NCI-H2081 (cell line): Measurements from ENCODE around the gene MMP24OS.

ENCODE experiments used
- DNase-seq, 2 experiments: peaks; one replicate each; lab custom pipeline; 2025; lab: John Stamatoyannopoulos, UW

The MMP24OS gene

GRCh38 chr20:35306931-35307517 lies 29.1 kb upstream of the MMP24OS start:
- DNase-seq, result peak; percentile 12 to 41

GRCh38 chr20:35305682-35306556 lies 28.0 kb upstream of the MMP24OS start:
- DNase-seq, result no peak

DNA sequence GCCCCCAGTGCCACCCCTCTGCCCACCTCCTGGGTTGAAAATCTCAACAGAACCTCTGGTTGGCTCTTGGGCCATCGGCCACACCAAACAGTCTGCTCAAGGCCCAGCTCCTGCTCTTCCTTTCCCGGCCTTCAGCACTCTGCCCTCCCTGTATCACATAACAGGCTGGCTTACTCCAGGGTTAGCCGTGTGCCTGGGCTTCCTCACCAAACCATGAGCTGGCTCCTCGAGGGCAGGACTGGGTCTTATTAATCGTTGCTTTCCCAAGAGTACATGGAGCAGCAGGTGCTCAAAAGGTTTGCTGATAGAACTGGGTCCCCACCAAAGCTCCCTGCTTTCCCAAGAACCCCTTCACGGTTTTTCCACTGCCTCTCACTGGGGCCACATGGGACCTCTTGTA lies 27.0 kb upstream of the MMP24OS start:
- no peak for DNase-seq

- DNase-seq, result peak; percentile 87 to 89
These were observed 26.0 kb upstream of the MMP24OS start for GRCh38 chr20:35303735-35304491.

DNA sequence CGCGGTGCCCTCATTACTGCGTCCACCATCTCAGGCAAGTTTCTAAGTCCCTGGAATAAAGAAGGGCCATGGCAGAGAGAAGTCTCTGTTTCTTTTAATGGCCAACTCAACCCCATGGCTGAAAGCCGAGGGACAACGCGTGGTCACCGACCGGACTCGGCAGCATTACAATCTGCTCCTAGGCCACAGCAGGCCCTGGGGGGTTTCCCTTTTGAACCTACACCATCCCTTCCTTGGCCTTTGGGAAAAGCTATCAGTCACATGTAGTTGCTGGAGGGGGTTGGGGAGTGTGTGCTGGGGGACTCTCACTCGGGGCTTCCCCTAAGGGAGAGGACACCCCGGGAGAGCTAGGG lies 25.4 kb upstream of the MMP24OS start:
- DNase-seq, result no peak

DNA sequence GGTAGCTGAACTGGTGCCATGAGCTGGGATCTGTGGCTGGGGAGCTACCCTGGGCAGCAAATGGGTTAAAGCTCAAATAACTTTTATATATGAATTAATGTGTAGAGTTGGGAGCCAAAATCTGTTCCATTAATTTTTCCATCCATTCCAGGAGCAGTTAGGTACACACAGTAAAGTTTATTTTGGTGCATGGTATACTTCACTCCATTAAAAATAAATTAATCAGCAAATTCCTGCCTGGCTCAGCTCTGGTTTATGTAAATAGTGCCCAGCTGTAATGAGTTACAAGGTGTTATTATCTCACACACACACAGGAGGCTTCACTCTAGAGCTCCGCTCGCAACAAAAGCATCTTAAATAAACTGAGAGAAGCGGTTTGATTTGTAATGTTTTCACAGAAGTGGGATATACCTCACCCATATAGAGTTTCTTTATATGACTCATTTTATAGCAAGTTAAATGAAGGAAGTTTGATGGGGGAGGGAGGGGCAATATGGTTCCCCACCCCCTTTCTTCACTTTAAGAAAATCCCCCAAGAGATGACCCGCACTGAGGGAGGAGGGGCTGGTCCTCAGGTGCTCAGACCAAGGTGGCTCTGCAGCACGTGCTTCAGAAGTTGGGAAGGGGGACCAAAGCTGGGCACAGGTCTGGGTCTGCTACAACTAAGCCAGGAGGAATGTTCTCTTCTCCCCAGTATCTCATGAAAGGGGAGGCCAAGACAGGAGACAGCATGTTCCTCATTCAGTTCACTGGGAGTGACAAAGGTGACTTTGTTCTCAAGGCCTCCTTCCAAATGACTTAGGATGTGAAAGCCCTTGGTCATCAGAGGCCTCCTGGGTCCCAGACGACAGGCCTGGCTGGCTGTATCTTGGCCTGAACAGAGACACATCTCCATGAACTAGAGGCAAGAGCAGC lies 24.8 kb upstream of the MMP24OS start:
- DNase-seq, result peak; percentile 28 to 78

DNA sequence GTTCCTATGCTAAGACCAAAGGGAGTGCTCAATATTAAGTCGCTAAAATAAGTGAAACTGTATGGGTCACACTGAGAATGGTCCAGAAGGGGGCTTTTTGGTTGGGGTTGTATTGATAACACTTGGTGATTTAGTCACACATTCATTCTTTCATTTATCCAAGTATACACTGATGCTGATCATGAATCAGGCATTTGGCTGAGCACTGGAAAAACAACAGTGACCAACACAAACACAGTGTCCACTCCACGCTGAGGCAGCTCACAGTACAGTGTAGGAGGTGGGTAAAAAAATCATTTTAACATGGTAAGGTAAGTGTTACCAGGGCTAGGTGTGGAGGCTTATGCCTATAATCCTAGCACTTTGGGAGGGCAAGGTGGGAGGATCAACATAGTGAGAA lies 23.5 kb upstream of the MMP24OS start:
- DNase-seq, result no peak

DNA sequence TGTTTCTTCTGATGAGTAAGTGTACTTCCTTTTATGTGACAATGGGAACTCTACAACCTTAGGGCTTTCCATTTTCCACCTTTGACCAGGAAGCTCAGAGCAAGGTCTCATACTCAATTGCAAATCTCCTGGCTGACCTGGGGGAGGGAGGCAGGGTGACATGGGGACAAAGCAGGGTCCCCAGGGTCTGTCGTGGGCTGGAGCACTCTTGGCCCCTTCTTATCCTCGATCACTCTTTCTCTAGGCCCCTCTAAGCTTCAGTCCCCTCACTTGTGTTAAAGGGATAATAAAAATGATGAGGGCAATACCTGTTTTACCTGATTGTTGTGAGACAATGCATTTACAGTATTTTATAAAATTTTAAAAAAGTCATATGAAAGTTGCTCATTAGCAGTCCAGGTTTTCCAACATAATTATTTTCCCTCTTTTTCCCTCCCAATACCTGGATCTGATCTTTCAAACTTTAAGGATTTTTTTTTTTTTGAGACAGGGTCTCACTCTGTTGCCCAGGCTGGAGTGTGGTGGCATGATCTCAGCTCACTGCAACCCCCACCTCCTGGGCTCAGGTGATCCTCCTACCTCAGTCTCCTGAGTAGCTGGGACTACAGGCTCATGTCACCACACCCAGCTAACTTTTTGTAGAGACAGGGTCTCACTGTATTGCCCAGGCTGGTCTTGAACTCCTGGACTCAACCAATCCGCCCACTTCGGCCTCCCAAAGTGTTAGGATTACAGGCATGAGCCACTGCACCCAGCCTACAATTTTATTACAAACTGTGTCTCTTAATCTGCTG lies 22.7 kb upstream of the MMP24OS start:
- DNase-seq, result no peak

- DNase-seq, result no peak
These were observed 21.9 kb upstream of the MMP24OS start for GRCh38 chr20:35299780-35300179.

- no peak for DNase-seq
These were observed 20.3 kb upstream of the MMP24OS start for GRCh38 chr20:35298264-35298663.

- DNase-seq, result no peak
These were observed 19.8 kb upstream of the MMP24OS start for GRCh38 chr20:35297740-35298139.

DNA sequence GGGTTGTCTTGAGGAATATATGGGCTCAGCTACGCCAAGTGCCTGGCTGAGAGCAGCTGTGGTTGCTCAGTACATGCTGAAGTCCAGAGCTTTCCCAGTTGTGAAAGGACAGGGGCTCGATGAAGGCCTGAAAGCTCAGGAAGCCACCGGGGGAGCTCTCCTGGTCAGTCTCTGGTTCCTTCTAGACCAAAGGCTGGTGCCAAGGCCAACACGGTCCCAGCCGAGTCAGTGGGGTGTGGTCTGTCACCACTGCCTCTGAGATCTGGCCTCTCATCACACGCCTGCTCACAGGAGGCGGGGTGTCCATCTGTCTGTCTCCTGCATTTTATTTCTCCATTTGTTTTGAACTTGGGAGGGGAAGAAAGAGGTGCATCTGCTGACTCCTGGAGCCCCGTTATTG lies 19.2 kb upstream of the MMP24OS start:
- DNase-seq, result no peak

DNA sequence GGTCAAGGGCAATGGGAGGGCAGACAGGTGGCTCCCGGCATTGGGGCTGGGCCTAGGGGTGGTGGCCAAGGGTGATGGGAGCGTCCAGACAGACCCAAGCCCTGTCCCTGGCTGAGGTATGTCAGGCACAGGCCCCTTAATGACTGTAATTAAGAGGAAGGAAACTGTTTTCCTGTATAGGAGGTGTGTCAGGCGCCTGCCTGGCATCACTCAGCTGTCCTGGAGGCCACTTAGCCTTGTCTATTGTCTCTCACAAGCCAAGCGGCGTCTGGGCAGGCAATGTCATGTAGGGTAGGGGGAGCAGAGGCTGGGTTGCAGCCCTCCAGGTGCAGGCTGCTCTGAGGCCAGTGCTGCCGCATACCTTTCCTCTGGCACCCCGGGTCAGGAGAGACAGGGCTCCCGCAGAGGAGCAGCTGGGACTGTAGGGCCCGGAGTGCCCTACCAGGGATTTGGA lies 18.2 kb upstream of the MMP24OS start:
- DNase-seq, result peak in 1 of 2 experiments; percentile 35

DNA sequence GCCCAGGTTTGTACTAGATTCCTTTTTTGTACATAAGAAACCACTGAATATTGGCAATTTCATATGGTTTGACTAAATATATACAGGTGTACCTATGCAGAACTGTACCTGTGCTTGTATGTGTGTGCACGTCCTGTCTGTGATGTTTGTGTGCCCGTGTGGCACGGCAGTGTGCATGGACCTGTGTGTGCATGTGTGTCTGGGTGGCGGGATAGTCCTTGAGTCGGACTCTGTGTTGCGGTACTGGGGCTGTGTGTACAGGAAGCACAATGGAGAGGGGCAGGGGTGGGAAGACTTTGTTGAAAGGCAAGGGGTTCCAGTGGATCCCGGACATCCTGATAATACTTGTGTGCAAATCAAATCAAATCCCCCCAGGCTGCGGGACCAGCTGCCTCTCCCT lies 17.8 kb upstream of the MMP24OS start:
- no peak for DNase-seq

DNA sequence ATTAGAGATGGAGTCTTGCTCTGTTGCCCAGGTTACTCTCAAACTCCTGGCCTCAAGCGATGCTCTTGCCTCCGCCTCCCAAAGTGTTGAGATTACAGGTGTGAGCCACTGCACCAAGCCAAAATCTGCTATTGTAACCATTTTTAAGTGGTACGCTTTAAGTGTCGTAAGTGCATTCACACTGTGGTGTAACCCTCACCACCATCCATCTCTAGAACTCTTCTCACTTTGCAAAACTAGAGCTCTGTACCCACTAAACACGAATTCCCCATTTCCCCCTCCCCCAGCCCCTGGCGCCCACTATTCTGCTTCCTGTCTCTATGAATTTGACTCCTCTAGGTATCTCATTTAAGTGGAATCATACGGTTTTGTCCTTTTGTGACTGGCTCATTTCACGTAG lies 17.1 kb upstream of the MMP24OS start:
- DNase-seq, result no peak

GRCh38 chr20:35294293-35294685 lies 16.4 kb upstream of the MMP24OS start:
- DNase-seq, result no peak

DNA sequence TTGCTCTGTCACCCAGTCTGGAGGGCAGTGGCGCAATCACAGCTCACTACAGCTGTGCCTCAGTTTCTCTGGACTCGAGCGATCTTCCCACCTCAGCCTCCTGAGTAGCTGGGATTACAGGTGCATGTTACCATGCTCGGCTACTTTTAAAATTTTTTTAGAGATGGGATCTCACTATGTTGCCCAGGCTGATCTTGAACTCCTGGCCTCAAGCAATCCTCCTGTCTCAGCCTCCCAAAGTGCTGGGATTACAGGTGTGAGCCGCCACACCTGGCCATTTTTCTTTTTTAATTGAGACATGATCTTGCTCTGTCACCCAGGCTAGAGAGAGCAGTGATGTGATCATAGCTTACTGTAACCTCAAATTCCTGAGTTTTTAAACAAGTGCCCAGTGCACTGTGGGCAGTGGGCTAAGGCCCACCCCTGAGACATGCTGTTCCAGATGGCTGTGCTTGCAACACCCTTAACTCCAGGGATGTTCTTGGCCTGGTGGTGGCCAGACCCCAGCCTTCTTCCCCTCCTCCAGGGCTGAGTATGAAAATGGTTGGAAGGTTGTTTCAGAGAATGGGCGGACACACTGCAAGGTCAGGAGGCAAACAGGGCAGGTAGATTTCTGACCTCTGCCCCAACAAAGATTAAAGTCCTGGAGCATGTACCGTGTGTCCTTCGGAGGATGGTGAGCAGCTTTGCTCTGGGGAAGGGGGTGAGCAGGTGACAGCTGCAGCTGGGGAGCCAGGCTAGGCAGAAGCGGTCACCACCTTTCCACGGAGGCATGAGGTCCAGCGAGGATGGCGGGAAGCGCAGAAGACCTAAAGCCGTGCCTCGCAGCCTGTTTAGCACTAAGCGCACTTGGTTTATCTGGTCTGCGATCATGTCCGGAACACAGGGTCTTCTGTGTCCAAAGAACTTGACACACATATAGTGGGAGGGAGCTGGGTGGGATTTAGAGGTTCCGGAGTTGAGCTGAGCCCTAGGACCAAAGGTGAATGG lies 15.7 kb upstream of the MMP24OS start:
- no peak for DNase-seq

DNA sequence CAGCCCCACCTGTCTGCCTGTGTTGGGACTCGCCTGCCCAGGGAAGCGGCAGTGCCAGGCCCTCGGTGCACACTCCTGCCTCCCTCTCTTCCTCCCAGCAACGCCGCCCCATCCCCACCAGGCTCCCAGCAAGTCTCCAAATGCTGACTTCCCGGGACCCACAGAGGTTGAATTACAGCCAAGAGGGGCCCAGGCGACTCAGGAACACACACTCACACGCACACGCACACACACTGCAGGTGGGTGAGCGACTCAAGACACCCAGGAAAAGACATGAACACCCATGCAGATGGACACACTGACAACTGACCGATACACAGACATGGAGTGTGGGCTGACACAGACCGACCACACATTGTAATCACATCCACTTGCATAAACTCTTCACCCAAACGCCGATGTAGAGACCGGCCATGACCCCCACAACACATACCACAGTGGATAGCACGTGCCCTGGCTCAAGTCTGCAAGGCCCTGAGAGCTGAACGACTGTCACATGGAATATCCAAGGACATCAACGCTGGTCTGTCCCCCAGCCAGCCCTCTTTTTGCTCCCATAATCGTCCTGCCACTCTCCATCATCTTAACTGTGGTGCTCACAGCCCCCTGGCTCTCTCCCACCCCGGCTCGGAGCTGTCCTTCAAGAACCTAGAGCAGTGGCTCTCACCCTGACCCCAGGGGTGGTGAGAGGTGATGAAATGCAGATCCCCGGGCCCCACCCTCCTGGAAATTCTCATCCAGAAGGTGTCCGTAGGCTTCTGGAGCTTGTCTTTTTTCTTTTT lies 14.8 kb upstream of the MMP24OS start:
- DNase-seq, result no peak
